LNCAP (cell line): ENCODE data around the gene UGT1A5.
A peak's percentile ranks its signal among the peaks of the same experiment; 100 is the strongest.

Experiments
- CTCF ChIP-seq: fragments of 450-650 bp; IDR thresholded peaks from 2 replicates; pipeline ENCODE4 v1.5.1; 2017; ENCODE audit warnings: mild to moderate bottlenecking

UGT1A5 gene

DNA sequence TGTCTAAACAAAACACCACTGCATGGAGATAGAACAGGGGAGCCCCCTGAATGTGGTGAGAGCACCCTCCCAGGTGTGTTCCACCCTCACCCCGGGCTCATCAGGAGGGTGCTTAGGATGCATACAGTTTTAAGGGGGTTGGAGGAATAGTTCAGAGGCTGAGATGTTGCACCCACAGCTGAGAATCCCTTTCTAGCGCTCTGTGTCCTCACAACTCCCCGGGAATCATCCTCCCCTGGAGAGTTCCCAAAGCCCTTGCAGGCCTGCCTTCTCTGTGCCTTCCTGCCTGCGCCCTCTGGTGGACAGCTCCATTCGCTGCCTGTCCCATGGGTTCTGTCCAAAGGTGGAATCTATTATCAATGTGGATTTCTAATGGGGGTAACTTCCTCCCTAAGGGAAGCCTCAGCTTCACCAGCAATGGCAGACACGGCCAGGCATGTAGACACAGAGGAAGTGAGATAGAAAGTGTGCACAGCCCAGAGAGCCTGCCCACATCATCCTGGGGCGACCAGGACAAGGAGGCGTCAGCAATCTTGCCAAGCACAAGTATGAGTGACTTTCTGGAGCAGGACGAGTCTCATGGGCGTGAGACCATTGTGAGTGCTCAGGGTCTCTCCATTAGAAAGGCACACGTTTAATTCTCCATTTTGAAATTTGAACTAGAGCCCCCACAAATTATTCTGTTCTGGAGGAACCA, 1.2 kb upstream of the UGT1A5 start:
- peak; percentile 90 for TF ChIP-seq CTCF

DNA sequence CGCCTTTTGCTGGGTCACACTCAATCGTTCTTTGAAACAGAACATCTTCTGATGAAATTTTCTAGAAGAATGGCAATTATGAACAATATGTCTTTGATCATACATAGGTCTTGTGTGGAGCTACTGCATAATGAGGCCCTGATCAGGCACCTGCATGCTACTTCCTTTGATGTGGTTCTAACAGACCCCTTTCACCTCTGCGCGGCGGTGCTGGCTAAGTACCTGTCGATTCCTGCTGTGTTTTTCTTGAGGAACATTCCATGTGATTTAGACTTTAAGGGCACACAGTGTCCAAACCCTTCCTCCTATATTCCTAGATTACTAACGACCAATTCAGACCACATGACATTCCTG, 532 bp downstream of the UGT1A5 start:
- no peak for TF ChIP-seq CTCF

DNA sequence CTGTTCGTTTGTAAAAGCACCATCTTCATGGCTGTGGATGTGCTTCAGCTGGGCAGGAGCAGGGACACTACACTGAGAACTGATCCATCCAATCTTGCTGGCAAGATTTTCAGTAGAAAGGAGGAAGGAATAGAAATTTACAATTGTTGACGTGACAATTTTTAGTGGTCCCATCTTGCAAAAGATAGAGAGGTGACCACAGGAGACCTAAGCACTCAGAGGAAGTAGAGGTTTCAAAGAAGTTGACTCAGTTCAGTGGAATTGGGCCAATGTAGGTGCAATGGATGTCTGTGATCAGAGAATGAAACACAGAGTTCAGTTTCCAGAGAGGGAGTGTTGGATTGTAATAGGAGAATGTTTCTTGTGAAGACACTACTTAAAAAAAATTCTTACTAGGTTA, 1.4 kb downstream of the UGT1A5 start:
- no peak for TF ChIP-seq CTCF

DNA sequence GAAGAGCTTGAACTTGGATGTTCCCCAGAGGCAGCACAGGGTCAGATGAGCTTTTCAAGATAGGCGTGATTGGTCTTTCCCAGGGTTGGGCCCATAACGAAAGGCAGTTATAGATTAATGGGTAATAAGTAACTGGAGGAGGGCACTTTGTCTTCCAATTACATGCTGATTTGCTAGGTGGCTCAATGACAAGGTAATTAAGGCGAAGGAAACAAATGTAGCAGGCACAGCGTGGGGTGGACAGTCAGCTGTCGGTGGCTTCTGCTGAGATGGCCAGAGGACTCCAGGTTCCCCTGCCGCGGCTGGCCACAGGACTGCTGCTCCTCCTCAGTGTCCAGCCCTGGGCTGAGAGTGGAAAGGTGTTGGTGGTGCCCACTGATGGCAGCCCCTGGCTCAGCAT, 5.8 kb downstream of the UGT1A5 start, which contains the start of gene UGT1A4:
TSS of gene UGT1A4 (plus strand) at position 185 of the 400 bp plus-strand sequence. CDS start at position 270, 85 bp downstream.
- no peak for TF ChIP-seq CTCF

DNA sequence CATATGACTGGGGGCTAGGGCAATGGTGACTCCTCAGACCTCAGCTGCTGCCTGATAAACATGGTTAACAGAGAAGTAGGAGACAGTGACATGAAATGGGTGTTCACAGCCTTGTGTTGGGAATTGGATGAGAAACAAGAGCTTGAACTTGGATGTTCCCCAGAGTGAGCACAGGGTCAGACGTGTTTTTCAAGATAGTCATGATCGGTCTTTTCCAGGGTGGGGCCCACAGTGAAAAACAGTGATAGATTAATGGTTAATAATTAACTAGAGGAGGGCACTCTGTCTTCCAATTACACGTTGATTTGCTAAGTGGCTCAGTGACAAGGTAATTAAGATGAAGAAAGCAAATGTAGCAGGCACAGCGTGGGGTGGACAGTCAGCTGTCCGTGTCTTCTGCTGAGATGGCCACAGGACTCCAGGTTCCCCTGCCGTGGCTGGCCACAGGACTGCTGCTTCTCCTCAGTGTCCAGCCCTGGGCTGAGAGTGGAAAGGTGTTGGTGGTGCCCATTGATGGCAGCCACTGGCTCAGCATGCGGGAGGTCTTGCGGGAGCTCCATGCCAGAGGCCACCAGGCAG, 16.1 kb downstream of the UGT1A5 start, which contains the start of gene UGT1A3:
TSS of gene UGT1A3 (plus strand) at position 320 of the 579 bp plus-strand sequence. CDS start at position 405, 85 bp downstream.
- TF ChIP-seq CTCF, result no peak

DNA sequence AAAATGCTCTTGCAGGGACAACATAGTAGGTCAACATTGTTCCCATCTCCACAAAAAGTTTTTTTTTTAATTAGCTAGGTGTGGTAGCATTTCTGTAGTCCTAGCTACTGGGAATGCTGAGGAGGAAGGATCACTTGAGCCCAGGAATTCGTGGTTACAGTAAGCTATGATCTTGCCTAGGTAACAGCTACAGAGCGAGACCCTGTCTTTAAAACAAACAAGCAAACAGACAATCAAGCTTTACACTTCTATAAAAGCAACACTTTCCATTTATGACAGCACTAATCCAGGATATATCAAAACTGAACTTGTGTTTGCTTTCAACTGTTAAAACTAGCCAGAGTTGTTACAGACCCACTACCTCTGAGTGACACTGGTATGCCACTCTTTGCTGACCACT, 28.2 kb downstream of the UGT1A5 start:
- no peak for TF ChIP-seq CTCF

DNA sequence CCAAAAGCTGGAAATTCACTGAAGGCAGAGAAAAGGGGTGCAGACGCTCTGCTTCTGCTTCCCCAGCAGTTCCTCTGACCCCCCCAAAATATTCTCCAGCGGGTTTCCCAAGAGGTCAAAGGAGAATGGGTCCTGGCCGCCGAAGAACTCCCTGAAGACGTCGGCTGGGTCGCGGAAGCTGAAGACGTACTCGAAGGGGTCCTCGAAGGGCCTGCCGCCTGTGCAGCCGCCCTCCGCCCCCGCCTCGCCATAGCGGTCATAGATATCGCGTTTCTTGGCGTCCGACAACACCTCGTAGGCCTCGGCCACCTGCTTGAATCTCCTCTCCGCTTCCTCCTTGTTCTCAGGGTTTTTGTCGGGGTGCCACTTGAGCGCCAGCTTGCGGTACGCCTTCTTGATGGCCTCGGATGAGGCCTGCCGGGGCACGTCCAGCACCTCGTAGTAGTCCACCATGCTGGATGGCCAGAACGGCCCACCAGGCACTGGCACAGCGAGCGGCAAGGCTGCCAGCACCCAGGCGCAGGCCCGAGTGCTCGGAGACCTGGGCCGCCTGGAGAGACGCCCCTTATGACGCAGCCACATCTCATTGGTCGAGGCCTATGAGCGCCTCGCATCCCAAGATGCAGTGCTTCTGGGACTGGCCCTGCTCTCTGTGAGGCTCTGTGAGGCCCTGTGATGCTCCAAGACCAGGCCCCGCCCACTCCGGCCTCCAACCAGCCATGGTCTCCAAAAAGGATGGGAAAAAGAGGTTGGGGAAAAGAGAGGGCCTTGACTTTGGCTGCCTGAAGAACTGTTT, 31.0 kb downstream of the UGT1A5 start:
- no peak for TF ChIP-seq CTCF
